A673 (cell line): Measurements from ENCODE around the gene NSD2. TPM values are rescaled to one million over a fixed set of nuclear protein-coding genes. Genes with fewer than 3 reads are reported as not detected.

Experiments
- BruUV-seq: library from RNA; stranded (reverse); fragments of 400-500 nt; replicated peaks from 2 replicates; lab custom pipeline; 2021; lab: Mats Ljungman, UMichigan
- CTCF ChIA-PET: fragments of 300-600 bp; sonication (Branson Sonifier 250); formaldehyde crosslinking; loops from one replicate; lab custom pipeline; 2022; ENCODE audit warnings: antibody characterized with exemption; lab: Charles Lee
- POLR2A ChIA-PET: fragments of 300-600 bp; sonication (Branson Sonifier 250); formaldehyde crosslinking; loops from one replicate; lab custom pipeline; 2022; ENCODE audit warnings: antibody characterized with exemption; ENCODE audit not compliant: low non-redundant PET; lab: Charles Lee
- DNase-seq: peaks from one replicate; pipeline ENCODE4 v3.0.0-alpha.2; 2015; ENCODE audit warnings: low spot score
- H3K27ac ChIP-seq: fragments of 200-600 bp; sonication (generic); 2 replicates; pipeline ENCODE4 v1.5.1; 2016; ENCODE audit warnings: mixed run types, low read depth, mild to moderate bottlenecking, mixed read lengths, antibody characterized with exemption, low read length; ENCODE audit not compliant: poor library complexity, severe bottlenecking
- H3K27me3 ChIP-seq: fragments of 200-600 bp; sonication (generic); replicated peaks from 2 replicates; pipeline ENCODE4 v1.6.1; 2017; ENCODE audit warnings: mixed run types, low read depth, mild to moderate bottlenecking, mixed read lengths, antibody characterized with exemption, low read length; ENCODE audit not compliant: insufficient read depth, poor library complexity
- H3K36me3 ChIP-seq: fragments of 200-600 bp; sonication (generic); 2 replicates; pipeline ENCODE4 v1.6.1; 2016; ENCODE audit warnings: mixed run types, mild to moderate bottlenecking, mixed read lengths, antibody characterized with exemption, low read length; ENCODE audit not compliant: insufficient read depth, poor library complexity, severe bottlenecking
- H3K4me1 ChIP-seq: fragments of 200-600 bp; sonication (generic); 2 replicates; pipeline ENCODE4 v1.6.1; 2017; ENCODE audit warnings: mixed run types, mild to moderate bottlenecking, mixed read lengths, antibody characterized with exemption, low read length; ENCODE audit not compliant: insufficient read depth, poor library complexity, severe bottlenecking
- H3K4me3 ChIP-seq: fragments of 200-600 bp; sonication (generic); 2 replicates; pipeline ENCODE4 v1.5.1; 2016; ENCODE audit warnings: low read depth, mixed run types, mild to moderate bottlenecking, mixed read lengths, low read length; ENCODE audit not compliant: poor library complexity, severe bottlenecking
- H3K9me3 ChIP-seq: fragments of 200-600 bp; sonication (generic); 2 replicates; pipeline ENCODE4 v1.6.1; 2016; ENCODE audit warnings: mixed run types, low read depth, mild to moderate bottlenecking, mixed read lengths, antibody characterized with exemption, low read length; ENCODE audit not compliant: poor library complexity, severe bottlenecking
- EZH2 ChIP-seq: fragments of 200-600 bp; sonication (generic); IDR thresholded peaks from 2 replicates; pipeline ENCODE4 v1.6.1; 2017; ENCODE audit warnings: borderline replicate concordance, low read depth, mild to moderate bottlenecking, mixed read lengths, antibody characterized with exemption, low read length; ENCODE audit not compliant: poor library complexity, severe bottlenecking
- intact Hi-C: fragments of 100-400 bp; cut with micrococcal nuclease; formaldehyde crosslinking; loops from one replicate; pipeline ENCODE4 v1.10.0; 2022; ENCODE audit not compliant: unreplicated experiment
- total RNA-seq: library from RNA; stranded (reverse); gene quantifications from 2 replicates; pipeline ENCODE4 v1.2.3, GENCODE V29; 2021
- TF ChIP-seq, protein P1 (sequence below): fragments of 300-800, 200-600 bp; sonication (generic); conservative IDR thresholded peaks from 2 replicates; pipeline ENCODE4 v1.5.1; 2017; ENCODE audit warnings: low read depth, mild to moderate bottlenecking, antibody characterized with exemption, low read length, moderate library complexity, mixed read lengths

Gene NSD2
- total RNA-seq, 1 experiment from 2014 or later, result 227 TPM

DNA sequence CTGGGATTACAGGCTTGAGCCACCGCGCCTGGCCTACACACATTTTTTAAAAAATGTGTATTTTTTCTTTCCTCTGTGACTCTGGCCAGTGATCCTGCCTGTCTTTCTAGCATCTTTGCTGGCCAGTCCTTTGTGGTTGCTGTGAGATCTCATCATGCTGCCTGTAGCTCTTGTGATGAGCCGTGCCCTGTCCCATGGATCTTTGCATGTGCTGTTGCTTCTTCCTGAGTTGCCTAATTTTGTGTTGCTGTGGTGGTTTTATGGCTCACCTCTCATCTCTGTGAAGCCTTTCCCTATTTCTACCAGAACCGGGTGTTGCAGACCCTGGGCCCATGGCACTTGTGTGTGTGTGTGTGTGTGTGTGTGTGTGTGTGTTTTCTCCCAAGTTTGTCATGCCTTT is 8.3 kb downstream of the NSD2 start:
- Histone ChIP-seq H3K27me3 (no peaks in the 10 kb centered on the region), H3K9me3 (no peaks in the 10 kb centered on the region), H3K36me3 (no peaks in the 10 kb centered on the region), H3K4me3 (no peak overlapping the region), H3K27ac (no peak overlapping the region), H3K4me1 (peaks cover 3% of the 10 kb centered on the region)
- ChIA-PET CTCF (no interaction called here), POLR2A (no interaction called here)
- no TSS peak for BruUV-seq
- intact Hi-C loops, result no loop called here
- no peak for DNase-seq
- TF ChIP-seq, protein P1, sequence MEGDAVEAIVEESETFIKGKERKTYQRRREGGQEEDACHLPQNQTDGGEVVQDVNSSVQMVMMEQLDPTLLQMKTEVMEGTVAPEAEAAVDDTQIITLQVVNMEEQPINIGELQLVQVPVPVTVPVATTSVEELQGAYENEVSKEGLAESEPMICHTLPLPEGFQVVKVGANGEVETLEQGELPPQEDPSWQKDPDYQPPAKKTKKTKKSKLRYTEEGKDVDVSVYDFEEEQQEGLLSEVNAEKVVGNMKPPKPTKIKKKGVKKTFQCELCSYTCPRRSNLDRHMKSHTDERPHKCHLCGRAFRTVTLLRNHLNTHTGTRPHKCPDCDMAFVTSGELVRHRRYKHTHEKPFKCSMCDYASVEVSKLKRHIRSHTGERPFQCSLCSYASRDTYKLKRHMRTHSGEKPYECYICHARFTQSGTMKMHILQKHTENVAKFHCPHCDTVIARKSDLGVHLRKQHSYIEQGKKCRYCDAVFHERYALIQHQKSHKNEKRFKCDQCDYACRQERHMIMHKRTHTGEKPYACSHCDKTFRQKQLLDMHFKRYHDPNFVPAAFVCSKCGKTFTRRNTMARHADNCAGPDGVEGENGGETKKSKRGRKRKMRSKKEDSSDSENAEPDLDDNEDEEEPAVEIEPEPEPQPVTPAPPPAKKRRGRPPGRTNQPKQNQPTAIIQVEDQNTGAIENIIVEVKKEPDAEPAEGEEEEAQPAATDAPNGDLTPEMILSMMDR, result no peak
- no peak for TF ChIP-seq EZH2

DNA sequence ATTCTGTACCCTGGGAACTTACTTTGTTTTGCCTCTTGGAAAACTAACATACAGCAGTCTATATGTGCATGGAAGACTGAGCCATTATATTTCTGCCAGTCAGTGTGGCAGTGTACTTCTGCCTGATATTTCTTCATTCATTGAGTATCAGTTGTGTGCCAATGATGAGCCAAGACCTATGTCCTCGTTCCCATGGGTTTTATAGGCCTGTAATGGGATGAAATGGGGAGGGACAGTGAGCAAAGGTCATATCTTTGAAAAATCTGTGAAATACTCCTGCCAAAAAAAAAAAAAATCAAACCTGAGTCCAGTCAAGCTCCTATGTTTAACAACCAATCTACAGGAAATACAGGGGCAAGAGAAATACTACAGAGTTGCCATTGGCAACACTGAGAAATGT is 9.1 kb downstream of the NSD2 start:
- H3K4me3 ChIP-seq, result no peak overlapping the region
- no peak overlapping the region for H3K27ac ChIP-seq
- H3K27me3 ChIP-seq, result no peaks in the 10 kb centered on the region
- no peak for DNase-seq
- no peaks in the 10 kb centered on the region for H3K36me3 ChIP-seq
- TSS peak; percentile 2 for BruUV-seq
- H3K9me3 ChIP-seq, result no peaks in the 10 kb centered on the region
- H3K4me1 ChIP-seq, result no peaks in the 10 kb centered on the region
- ChIA-PET CTCF (no interaction called here), POLR2A (interaction anchor here (0.6 kb wide), 1 partner anchor 163 kb away, joined by 6 read pairs; no protein-coding TSS in a partner anchor)
- intact Hi-C loops, result no loop called here
- TF ChIP-seq, protein P1, result no peak
- TF ChIP-seq EZH2, result no peak

DNA sequence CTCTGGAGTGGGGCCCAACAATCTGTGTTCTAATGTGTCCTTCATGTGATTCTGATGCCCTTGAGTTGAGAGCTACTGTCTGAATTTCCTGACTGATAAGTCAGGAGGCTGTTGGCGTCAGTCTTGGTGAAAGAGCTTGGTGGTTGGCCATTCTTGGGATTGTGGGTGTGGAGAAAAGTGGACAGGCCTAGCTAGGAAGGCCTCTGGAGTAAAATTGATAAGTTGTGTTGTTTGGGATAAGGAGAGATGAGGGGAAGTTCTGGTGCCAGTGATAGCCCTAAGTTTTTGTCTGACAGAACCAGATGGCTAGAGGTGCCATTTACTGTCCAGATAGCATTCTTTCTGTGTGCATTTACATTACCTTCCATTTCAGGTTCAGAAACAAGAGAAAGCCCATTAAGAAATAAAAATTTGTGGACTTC is 11.7 kb downstream of the NSD2 start:
- Histone ChIP-seq H3K36me3 (no peaks in the 10 kb centered on the region), H3K9me3 (no peaks in the 10 kb centered on the region), H3K4me3 (no peak overlapping the region), H3K4me1 (no peaks in the 10 kb centered on the region), H3K27ac (no peak overlapping the region), H3K27me3 (no peaks in the 10 kb centered on the region)
- DNase-seq, result no peak
- no TSS peak for BruUV-seq
- intact Hi-C loops, result no loop called here
- CTCF ChIA-PET, result no interaction called here
- no peak for TF ChIP-seq EZH2
- TF ChIP-seq, protein P1, result no peak
- POLR2A ChIA-PET, result interaction anchor here (0.6 kb wide), 1 partner anchor 359 kb away, joined by 3 read pairs; no protein-coding TSS in a partner anchor
